Upper lobe of left lung (tissue), 4 donors: ENCODE data around the gene PTCH2.

Experiments
- CTCF ChIP-seq, 6 experiments: fragments of 450-650 bp in 4 of 6; fragments of 200-600 bp in 2 of 6; sonication (generic) in 2 of 6; IDR thresholded peaks; one replicate each; pipeline ENCODE4 v1.5.1; 2016 to 2019; ENCODE audit warnings: antibody characterized with exemption in 6 of 6
- POLR2AphosphoS5 ChIP-seq, 2 donors: sonication (generic); formaldehyde crosslinking; IDR thresholded peaks; one replicate each; pipeline ENCODE4 v1.5.1; 2017; ENCODE audit warnings: antibody characterized with exemption in 2 of 2

GRCh38 chr1:44792736-44793502 lies 50.1 kb downstream of the PTCH2 start:
- TF ChIP-seq CTCF (IDR thresholded peaks at IDR 0.05) (no peak), POLR2AphosphoS5 (IDR thresholded peaks at IDR 0.05) (no peak)
